A549 (cell line): Measurements from ENCODE around the gene SLC1A2.

Experiments used
- CEBPB ChIP-seq, 2 experiments: fragments of >200 bp in 1 of 2; sonication (Bioruptor Twin) in 1 of 2; formaldehyde crosslinking in 1 of 2; IDR thresholded peaks; 2 replicates each; pipeline ENCODE4 v1.6.1; 2012 to 2016
- CTCF ChIP-seq: fragments of >200 bp; sonication (Bioruptor Twin); formaldehyde crosslinking; IDR thresholded peaks from 3 replicates; pipeline ENCODE4 v1.5.1; 2016
- EP300 ChIP-seq, 2 experiments: fragments of >200 bp; sonication (Bioruptor Twin); formaldehyde crosslinking; IDR thresholded peaks; 2 replicates in 1 of 2; 3 replicates in 1 of 2; pipeline ENCODE4 v1.6.1; 2016 to 2017
- NFE2L2 ChIP-seq: fragments of 150-350 bp; conservative IDR thresholded peaks from 2 replicates; pipeline ENCODE4 v1.6.1; 2014; ENCODE audit warnings: low read length
- RAD21 ChIP-seq, 2 experiments: fragments of >200 bp in 1 of 2; sonication (Bioruptor Twin) in 1 of 2; formaldehyde crosslinking in 1 of 2; IDR thresholded peaks in 1 of 2; conservative IDR thresholded peaks in 1 of 2; 2 replicates in 1 of 2; 3 replicates in 1 of 2; pipeline ENCODE4 v1.6.1; 2012 to 2018; ENCODE audit warnings: inconsistent platforms in 1 of 2
- SMC3 ChIP-seq: fragments of >200 bp; sonication (Bioruptor Twin); formaldehyde crosslinking; IDR thresholded peaks from 3 replicates; pipeline ENCODE4 v1.6.1; 2018; ENCODE audit warnings: inconsistent platforms
- ZFP36 ChIP-seq: fragments of 450-650 bp; IDR thresholded peaks from 2 replicates; pipeline ENCODE4 v1.6.1; 2014; ENCODE audit warnings: borderline replicate concordance; ENCODE audit not compliant: partially characterized antibody

- no peak for TF ChIP-seq CTCF
- TF ChIP-seq EP300 (IDR thresholded peaks at IDR 0.05), result no peak
- no peak for TF ChIP-seq NFE2L2
- no peak for TF ChIP-seq CEBPB (IDR thresholded peaks at IDR 0.05)
- TF ChIP-seq ZFP36, result no peak
- no peak for TF ChIP-seq RAD21 (conservative IDR thresholded peaks at IDR 0.05 in 1 of 2, IDR thresholded peaks at IDR 0.05 in 1 of 2)
- no peak for TF ChIP-seq SMC3
Measured at GRCh38 chr11:35394941-35395340, 24.4 kb downstream of the SLC1A2 start.
